NT2/D1 (cell line): ENCODE measurements around the gene CUEDC2.

Source experiments
- DNase-seq: peaks from one replicate; pipeline ENCODE4 v3.0.0-alpha.2; 2011; ENCODE audit warnings: low read depth, low spot score
- H3K27me3 ChIP-seq: 2 replicates; pipeline ENCODE4 v1.6.0; 2011; ENCODE audit warnings: mild to moderate bottlenecking; ENCODE audit not compliant: insufficient read length, insufficient read depth
- H3K36me3 ChIP-seq: 2 replicates; pipeline ENCODE4 v1.6.1; 2011; ENCODE audit warnings: mild to moderate bottlenecking, low read length, mixed read lengths; ENCODE audit not compliant: insufficient read depth, insufficient read length
- H3K4me1 ChIP-seq: 2 replicates; pipeline ENCODE4 v1.5.1; 2011; ENCODE audit not compliant: insufficient read depth, insufficient read length
- H3K4me3 ChIP-seq: 2 replicates; pipeline ENCODE4 v1.5.1; 2011; ENCODE audit warnings: low read depth; ENCODE audit not compliant: insufficient read length
- H3K9ac ChIP-seq: 2 replicates; pipeline ENCODE4 v1.6.0; 2011; ENCODE audit warnings: low read depth; ENCODE audit not compliant: insufficient read length
- H3K9me3 ChIP-seq: 2 replicates; pipeline ENCODE4 v1.5.1; 2011; ENCODE audit warnings: mild to moderate bottlenecking, low read length; ENCODE audit not compliant: insufficient read depth
- SUZ12 ChIP-seq: IDR thresholded peaks from 2 replicates; pipeline ENCODE4 v1.6.1; 2011; ENCODE audit not compliant: insufficient read length, insufficient read depth; ENCODE audit errors: extremely low read depth
- YY1 ChIP-seq: IDR thresholded peaks from 2 replicates; pipeline ENCODE4 v1.6.1; 2011; ENCODE audit not compliant: insufficient read length, insufficient read depth
- ZNF274 ChIP-seq: IDR thresholded peaks from 2 replicates; pipeline ENCODE4 v1.6.1; 2011; ENCODE audit warnings: mild to moderate bottlenecking, low read depth, low read length

CUEDC2 gene, protein sequence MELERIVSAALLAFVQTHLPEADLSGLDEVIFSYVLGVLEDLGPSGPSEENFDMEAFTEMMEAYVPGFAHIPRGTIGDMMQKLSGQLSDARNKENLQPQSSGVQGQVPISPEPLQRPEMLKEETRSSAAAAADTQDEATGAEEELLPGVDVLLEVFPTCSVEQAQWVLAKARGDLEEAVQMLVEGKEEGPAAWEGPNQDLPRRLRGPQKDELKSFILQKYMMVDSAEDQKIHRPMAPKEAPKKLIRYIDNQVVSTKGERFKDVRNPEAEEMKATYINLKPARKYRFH

DNA sequence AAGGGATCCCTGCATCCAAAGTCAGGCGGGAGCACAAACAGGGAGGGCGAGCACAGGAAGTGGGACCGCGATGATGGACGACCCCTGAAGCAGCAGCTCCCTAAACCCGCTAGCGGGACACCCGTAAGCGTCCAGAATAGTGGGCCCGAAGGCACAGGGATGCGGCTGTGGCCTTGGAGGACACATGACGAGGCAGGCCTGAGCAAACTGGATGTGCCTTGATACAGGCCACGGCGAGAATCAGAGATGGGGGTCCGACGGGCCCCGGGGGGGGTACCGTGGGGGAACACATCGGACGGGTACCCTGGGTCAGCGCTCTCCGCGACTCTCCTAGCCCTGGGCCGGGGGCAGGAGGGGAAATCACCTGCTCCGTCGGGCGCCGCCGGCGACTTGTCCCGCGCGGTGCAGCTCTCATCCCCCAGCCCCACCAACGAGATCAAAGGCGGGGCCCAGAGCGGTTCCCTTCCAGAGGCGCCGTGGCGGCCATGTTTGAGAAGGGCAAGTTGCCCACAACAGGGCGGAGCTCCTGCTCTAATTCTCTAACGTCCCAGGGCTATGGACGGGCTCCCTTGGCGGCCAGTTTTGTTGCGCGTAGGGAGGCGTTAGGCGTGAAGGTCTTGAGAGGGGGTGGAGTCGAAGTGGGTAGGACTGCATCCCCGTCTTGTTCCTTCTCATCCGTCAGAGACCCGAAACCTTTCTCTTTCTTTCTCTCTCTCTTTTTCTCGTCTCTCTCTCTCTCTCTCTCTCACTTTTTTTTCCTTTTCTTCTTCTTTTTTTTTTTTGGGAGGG lies at the start of gene CUEDC2:
TSS of gene CUEDC2 (minus strand) at position 413 of the 789 bp plus-strand sequence. CDS start 7,386 bp downstream, outside the sequence.
- TF ChIP-seq YY1 (peak; percentile 96), ZNF274 (no peak)
- peaks cover 6% of the 10 kb centered on the region for H3K4me1 ChIP-seq
- H3K9me3 ChIP-seq: no peaks in the 10 kb centered on the region
- H3K4me3 ChIP-seq: peak within 1 kb of the TSS; percentile 85
- H3K9ac ChIP-seq: peak within 1 kb of the TSS; percentile 95
- peak; percentile 87 for DNase-seq
- H3K36me3 ChIP-seq: no peaks in the 10 kb centered on the region
- peaks cover 35% of the 10 kb centered on the region for H3K27me3 ChIP-seq

DNA sequence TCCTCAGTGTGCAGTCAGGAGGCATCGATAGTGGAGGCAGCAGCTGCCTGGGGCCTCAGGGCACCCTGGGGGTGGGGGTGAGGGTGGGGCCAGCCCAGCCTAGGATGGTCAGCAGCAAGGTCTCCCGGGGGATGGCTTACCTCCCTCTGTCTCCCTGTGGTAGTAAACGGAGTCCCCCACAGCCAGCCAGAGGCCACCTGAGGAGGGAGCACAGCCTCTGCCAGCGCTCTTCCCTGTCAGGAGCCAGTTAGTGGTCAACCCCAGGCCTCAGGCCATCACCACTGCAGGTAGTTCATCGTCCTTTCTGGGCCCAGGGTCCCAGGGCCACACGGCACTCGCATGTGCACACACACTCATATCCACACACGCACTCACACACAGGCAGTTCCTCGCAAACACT lies 48.0 kb upstream of the CUEDC2 start:
- no peak for DNase-seq
- Histone ChIP-seq H3K36me3 (peaks cover 78% of the 10 kb centered on the region), H3K4me3 (no peak overlapping the region), H3K27me3 (no peaks in the 10 kb centered on the region), H3K4me1 (no peaks in the 10 kb centered on the region), H3K9me3 (no peaks in the 10 kb centered on the region), H3K9ac (no peak overlapping the region)
- TF ChIP-seq YY1: no peak
- TF ChIP-seq SUZ12: no peak
- no peak for TF ChIP-seq ZNF274

DNA sequence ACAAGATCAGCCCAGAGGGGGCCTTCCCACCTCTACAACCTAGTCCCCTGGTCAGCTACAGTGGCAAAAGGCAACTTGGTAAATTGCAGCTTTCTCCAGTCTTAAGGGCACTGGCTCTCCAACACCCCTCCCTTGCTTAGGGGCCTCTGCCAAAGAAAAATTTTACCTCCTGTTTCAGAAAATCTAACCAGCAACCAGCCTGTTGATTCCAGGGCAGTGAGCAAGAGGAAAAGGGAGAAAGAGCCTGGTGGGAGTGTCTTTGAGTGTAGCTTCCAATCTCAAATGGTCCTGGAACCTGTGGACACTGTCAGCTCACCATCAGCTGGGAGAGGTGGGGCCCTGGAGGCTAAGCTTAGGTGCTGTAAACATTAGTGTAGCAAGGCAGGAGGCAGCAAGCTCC lies 47.3 kb upstream of the CUEDC2 start:
- Histone ChIP-seq H3K36me3 (peaks cover 71% of the 10 kb centered on the region), H3K27me3 (no peaks in the 10 kb centered on the region), H3K9ac (no peak overlapping the region), H3K4me1 (no peaks in the 10 kb centered on the region), H3K9me3 (no peaks in the 10 kb centered on the region), H3K4me3 (no peak overlapping the region)
- no peak for DNase-seq
- TF ChIP-seq YY1 (no peak), ZNF274 (no peak), SUZ12 (no peak)

DNA sequence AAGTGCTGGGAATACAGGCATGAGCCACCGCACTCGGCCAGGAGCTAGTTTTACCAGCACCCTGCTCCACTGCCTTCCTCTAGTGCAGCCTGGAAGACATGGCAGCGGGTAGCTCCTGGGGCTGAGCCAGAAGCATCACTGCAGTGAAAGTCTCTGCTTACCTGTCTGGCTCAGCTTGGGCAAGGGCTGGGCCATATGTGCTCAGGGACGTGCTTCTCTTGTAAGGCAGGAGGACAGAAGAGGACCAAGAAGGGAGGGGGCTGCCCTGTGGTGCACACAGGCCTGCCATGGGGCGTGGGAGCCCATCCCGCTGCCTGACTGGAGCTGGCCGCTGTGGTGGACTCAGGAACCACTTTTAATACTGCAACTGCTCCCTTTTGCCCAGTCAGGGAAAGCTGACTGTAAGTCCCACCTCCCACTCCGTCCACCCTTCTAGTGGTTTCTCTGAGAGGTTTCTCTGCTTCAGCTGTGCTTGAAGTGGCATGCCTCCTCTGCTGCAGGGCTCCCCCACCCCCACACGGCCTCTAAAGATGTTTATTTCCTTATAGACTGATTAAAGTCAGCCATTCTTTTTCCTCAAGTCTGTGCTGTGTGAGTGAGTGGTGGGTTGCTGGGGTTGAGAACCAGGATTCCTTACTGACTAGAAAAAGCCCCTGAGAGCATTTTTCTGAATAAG lies 44.2 kb upstream of the CUEDC2 start:
- no peak overlapping the region for H3K9ac ChIP-seq
- H3K36me3 ChIP-seq: peaks cover 40% of the 10 kb centered on the region

DNA sequence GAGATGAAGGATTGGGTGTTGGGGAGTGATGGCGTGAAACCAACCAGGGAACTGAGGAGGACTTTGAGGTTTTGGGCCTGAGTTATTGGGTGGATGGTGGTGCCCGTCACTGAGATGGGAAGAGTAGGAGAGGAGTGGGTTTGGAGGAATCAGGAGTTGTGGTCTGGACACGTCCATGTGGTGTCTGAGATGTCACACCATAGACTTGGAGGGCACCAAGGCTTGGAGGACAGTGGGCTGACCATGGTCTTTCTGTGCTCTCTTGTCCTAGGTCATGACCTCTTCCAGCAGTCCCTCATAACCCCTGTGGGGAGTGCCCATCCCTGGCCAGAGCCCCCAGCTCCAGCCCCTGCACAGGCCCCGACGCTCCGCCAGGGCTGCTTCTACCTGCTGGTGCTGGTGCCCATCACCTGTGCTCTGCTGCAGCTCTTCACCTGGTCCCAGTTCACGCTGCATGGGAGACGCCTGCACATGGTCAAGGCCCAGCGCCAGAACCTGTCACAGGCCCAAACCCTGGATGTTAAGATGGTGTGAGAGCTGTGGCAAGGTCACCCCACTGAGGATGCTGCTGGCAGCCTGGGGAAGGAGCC lies 43.2 kb upstream of the CUEDC2 start:
- Histone ChIP-seq H3K4me1 (no peaks in the 10 kb centered on the region), H3K9ac (no peak overlapping the region), H3K36me3 (peaks cover 30% of the 10 kb centered on the region), H3K27me3 (no peaks in the 10 kb centered on the region), H3K4me3 (no peak overlapping the region), H3K9me3 (no peaks in the 10 kb centered on the region)
- TF ChIP-seq YY1: no peak
- TF ChIP-seq ZNF274: no peak
- TF ChIP-seq SUZ12: no peak
- DNase-seq: no peak

More for the DNA sequence above, 44.2 kb upstream of the CUEDC2 start:
- Histone ChIP-seq H3K9me3 (no peaks in the 10 kb centered on the region), H3K4me1 (no peaks in the 10 kb centered on the region), H3K27me3 (no peaks in the 10 kb centered on the region), H3K4me3 (no peak overlapping the region)
- TF ChIP-seq SUZ12 (no peak), YY1 (no peak), ZNF274 (no peak)
- no peak for DNase-seq

DNA sequence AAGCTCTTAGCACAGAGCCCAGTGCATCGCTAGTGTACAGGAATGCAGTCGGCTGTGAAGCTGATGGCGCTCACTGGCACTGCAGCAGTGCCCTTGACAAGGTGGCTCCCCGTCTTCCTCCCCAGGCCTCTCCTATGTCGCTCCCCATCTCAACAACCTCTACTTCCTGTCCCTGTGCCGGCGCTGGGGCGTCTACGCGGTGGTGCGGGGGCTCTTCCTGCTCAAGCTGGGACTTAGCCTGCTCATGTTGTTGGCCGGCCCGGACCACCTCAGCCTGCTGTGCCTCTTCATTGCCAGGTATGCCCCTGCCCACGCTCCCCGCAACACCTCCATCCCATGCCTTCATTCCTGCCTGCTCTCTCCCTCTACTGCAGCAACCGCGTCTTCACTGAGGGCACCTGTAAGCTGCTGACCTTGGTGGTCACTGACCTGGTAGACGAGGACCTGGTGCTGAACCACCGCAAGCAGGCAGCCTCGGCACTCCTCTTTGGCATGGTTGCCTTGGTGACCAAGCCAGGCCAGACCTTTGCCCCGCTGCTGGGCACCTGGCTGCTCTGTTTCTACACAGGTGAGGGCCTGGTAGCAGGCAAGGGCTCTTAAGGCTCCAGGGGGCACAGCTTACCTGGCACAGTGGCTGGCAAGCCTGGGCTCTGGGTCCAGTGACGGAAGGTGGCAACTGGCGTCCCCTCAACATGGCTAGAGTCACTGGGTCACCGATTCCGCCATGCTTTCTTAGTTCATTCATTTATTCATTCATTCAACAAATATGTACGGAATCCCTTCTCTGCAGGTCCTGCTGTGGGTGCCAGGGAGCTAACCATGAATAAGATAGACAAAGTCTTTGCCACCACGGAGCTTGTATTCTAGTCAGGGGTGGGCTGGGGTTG lies 41.3 kb upstream of the CUEDC2 start:
- TF ChIP-seq YY1 (no peak), ZNF274 (no peak), SUZ12 (no peak)
- H3K9me3 ChIP-seq: no peaks in the 10 kb centered on the region

More for the DNA sequence above, 41.3 kb upstream of the CUEDC2 start:
- no peak overlapping the region for H3K9ac ChIP-seq
- no peak for DNase-seq
- H3K4me1 ChIP-seq: no peaks in the 10 kb centered on the region
- H3K4me3 ChIP-seq: no peak overlapping the region
- peaks cover 15% of the 10 kb centered on the region for H3K36me3 ChIP-seq
- no peaks in the 10 kb centered on the region for H3K27me3 ChIP-seq
